Osteoblast (primary cell): Measurements from ENCODE around the gene LIF. TPM values are rescaled to one million over a fixed set of nuclear protein-coding genes. Genes with fewer than 3 reads are reported as not detected.

Experiments
- DNase-seq: peaks from one replicate; pipeline ENCODE4 v3.0.0; 2011; ENCODE audit warnings: low spot score, mixed read lengths; ENCODE audit not compliant: insufficient read length; ENCODE audit errors: missing footprints
- H2AFZ ChIP-seq: 2 replicates; pipeline ENCODE4 v1.6.0; 2011; ENCODE audit warnings: mild to moderate bottlenecking, low read length
- H3K27ac ChIP-seq: 2 replicates; pipeline ENCODE4 v1.5.1; 2011; ENCODE audit warnings: mild to moderate bottlenecking, low read depth, low read length, moderate library complexity
- H3K27me3 ChIP-seq: 2 replicates; pipeline ENCODE4 v1.6.0; 2012; ENCODE audit warnings: mild to moderate bottlenecking, control low read depth, inconsistent platforms, low read length, moderate library complexity; ENCODE audit not compliant: insufficient read depth
- H3K36me3 ChIP-seq: 2 replicates; pipeline ENCODE4 v1.5.1; 2011; ENCODE audit warnings: mild to moderate bottlenecking, low read length, control low read depth, moderate library complexity; ENCODE audit not compliant: insufficient read depth
- H3K4me1 ChIP-seq: 2 replicates; pipeline ENCODE4 v1.5.1; 2011; ENCODE audit warnings: mild to moderate bottlenecking, low read length, control low read depth, moderate library complexity; ENCODE audit not compliant: insufficient read depth
- H3K4me2 ChIP-seq: 2 replicates; pipeline ENCODE4 v1.6.0; 2011; ENCODE audit warnings: mild to moderate bottlenecking, low read length; ENCODE audit not compliant: insufficient read depth
- H3K4me3 ChIP-seq: fragments of 200-600 bp; sonication (generic); 3 replicates; pipeline ENCODE4 v1.5.1; 2012; ENCODE audit warnings: mild to moderate bottlenecking, low read length, inconsistent platforms; ENCODE audit not compliant: insufficient read depth
- H3K79me2 ChIP-seq: 2 replicates; pipeline ENCODE4 v1.6.0; 2012; ENCODE audit warnings: mild to moderate bottlenecking, low read length, control low read depth, inconsistent platforms; ENCODE audit not compliant: insufficient read depth
- H3K9me3 ChIP-seq: 2 replicates; pipeline ENCODE4 v1.5.1; 2011; ENCODE audit warnings: low read depth, low read length, control low read depth
- H4K20me1 ChIP-seq: 2 replicates; pipeline ENCODE4 v1.6.0; 2012; ENCODE audit warnings: mild to moderate bottlenecking, low read length, control low read depth; ENCODE audit not compliant: insufficient read depth
- total RNA-seq: library from RNA; depleted of rRNA; stranded (reverse); fragments of >200 nt; gene quantifications from 2 replicates; pipeline ENCODE4 v1.2.3, GENCODE V29; 2012
- TF ChIP-seq, protein P1 (sequence below): IDR thresholded peaks from 2 replicates; pipeline ENCODE4 v1.5.1; 2011; ENCODE audit warnings: mild to moderate bottlenecking, low read depth, low read length, moderate library complexity; ENCODE audit errors: extremely low read depth

The LIF gene
- total RNA-seq, 1 donor = 3.3 TPM

DNA sequence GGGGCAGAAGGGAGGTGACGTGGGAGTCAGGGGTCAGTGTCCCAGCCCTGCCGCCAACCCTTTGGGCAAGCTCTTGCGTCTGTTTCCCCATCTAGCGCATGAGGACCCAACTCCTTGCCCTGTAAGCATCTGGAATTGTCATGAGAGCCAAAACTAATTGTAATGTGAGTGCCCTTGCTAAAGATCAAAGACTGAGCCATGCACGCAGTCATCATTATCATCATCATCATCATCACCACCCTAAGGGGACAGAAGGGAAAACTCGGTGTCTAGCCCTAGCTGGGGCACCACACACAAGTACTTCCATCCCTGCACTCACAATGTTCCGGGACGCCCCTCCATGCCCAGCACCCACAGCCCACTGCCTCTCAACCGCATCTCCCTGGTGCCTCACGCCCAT lies 2.5 kb downstream of the LIF start:
- Histone ChIP-seq H3K4me1 (peaks cover 57% of the 10 kb centered on the region), H3K79me2 (peaks cover 61% of the 10 kb centered on the region), H3K27me3 (no peaks in the 10 kb centered on the region), H3K4me3 (peak overlapping the region; percentile 93), H3K36me3 (peaks cover 42% of the 10 kb centered on the region), H3K27ac (peak overlapping the region; percentile 96), H3K9me3 (no peaks in the 10 kb centered on the region), H3K4me2 (peak overlapping the region; percentile 96), H4K20me1 (peaks cover 14% of the 10 kb centered on the region), H2AFZ (no peak overlapping the region)
- TF ChIP-seq, protein P1, sequence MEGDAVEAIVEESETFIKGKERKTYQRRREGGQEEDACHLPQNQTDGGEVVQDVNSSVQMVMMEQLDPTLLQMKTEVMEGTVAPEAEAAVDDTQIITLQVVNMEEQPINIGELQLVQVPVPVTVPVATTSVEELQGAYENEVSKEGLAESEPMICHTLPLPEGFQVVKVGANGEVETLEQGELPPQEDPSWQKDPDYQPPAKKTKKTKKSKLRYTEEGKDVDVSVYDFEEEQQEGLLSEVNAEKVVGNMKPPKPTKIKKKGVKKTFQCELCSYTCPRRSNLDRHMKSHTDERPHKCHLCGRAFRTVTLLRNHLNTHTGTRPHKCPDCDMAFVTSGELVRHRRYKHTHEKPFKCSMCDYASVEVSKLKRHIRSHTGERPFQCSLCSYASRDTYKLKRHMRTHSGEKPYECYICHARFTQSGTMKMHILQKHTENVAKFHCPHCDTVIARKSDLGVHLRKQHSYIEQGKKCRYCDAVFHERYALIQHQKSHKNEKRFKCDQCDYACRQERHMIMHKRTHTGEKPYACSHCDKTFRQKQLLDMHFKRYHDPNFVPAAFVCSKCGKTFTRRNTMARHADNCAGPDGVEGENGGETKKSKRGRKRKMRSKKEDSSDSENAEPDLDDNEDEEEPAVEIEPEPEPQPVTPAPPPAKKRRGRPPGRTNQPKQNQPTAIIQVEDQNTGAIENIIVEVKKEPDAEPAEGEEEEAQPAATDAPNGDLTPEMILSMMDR = no peak
- peak; percentile 80 for DNase-seq

DNA sequence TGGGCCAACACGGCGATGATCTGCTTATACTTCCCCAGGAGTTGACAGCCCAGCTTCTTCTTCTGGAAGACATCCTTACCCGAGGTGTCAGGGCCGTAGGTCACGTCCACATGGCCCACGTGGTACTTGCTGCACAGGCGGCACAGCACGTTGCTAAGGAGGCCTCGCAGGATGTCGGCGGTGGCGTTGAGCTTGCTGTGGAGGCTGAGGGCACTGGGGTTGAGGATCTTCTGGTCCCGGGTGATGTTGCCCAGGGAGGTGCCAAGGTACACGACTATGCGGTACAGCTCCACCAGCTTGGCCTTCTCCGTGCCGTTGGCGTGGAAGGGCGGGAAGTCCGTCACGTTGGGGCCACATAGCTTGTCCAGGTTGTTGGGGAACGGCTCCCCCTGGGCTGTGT lies 2.9 kb downstream of the LIF start:
- peak overlapping the region; percentile 96 for H3K27ac ChIP-seq
- DNase-seq = peak; percentile 52
- peaks cover 57% of the 10 kb centered on the region for H3K4me1 ChIP-seq
- H2AFZ ChIP-seq = no peak overlapping the region
- peaks cover 42% of the 10 kb centered on the region for H3K36me3 ChIP-seq
- peak overlapping the region; percentile 93 for H3K4me3 ChIP-seq
- no peaks in the 10 kb centered on the region for H3K27me3 ChIP-seq
- no peaks in the 10 kb centered on the region for H3K9me3 ChIP-seq
- H3K79me2 ChIP-seq = peaks cover 59% of the 10 kb centered on the region
- peak overlapping the region; percentile 96 for H3K4me2 ChIP-seq
- H4K20me1 ChIP-seq = peaks cover 14% of the 10 kb centered on the region
- TF ChIP-seq, protein P1 = no peak

DNA sequence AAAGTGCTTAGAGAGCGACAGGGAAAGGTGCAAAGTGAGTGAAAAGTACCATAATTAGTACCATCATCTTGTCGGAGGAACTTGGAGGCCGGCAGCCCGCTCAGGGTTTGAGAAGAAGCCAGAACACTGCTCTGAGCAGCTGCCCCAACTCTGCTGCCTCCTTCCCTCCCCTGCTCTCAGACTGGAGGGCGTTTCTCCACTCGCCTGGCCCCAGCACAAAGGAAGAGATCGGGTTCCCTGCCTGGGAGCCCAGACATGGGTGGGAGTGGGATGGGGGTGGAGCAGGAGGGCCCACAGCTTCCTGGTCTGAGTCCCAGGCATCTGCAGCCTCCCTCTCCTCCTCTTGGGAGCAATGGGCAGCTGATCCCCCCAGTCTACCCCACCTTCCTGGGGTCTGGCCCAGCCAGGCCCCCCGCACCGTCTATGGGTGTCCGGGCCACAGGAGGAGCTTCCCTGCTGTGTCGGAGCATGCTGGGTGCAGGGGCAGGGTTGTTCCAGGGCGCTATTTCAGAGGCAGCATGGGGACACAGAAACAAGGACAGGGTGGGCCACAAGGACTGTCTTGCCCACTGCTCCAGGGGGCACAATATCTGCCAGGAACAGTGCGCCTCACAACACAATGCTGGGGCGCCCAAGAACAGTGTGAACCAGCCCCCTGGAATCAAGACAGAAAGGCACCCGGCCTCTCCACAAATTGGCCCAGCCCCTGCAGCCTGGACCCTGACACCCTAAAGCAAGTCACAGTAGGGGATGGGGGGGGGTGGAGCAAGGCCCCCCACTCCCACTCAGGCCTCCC lies 4.8 kb downstream of the LIF start:
- DNase-seq = peak; percentile 87
- Histone ChIP-seq H4K20me1 (peaks cover 14% of the 10 kb centered on the region), H3K9me3 (no peaks in the 10 kb centered on the region), H3K4me1 (peaks cover 48% of the 10 kb centered on the region), H3K79me2 (peaks cover 41% of the 10 kb centered on the region), H3K4me3 (no peak overlapping the region), H3K27me3 (no peaks in the 10 kb centered on the region), H3K4me2 (peak overlapping the region; percentile 96), H3K36me3 (peaks cover 42% of the 10 kb centered on the region), H3K27ac (peak overlapping the region; percentile 96), H2AFZ (no peak overlapping the region)
- TF ChIP-seq, protein P1 = no peak

DNA sequence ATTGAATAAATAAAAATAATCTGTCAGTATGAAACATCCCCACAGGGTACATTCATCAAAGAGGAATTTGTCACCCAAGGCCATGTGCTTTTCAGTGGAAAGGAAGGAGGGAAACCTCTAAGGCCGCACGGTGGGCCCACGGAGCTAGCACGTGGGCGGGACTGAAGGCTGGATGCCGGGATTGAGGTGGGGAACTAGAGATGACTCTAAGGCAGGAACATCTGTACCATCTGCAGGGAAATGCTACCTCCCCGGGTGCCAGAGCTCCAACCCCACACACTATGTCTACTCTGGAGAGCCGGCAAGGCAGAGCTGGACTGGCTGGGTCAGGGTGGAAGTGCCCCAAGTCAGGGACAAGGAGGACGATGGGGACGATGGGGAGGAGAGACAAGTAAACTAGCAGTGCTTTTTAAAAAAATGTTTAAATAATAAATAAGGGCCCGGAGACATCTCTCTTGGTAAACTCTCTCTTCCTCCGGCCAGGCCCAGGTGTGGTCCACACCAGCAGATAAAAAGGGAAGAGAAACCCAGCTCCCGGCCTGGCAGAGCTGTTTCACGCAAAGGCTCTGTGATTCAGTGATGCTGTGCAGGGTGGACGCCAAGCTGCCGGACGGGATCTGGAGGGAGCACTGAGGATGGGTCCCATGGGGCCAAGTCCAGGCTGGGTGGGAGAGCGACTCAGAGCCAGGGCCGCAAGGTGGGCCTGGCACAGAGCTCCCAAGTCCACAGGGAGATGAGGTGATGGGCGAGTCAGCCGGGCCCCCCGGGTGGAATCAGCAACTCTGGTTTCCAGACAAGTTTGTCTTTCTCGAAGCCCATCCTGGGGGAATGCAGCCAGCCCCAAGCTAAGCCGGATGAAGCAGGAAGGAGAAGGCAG lies 5.8 kb downstream of the LIF start:
- H4K20me1 ChIP-seq = peaks cover 14% of the 10 kb centered on the region
- peak; percentile 91 for DNase-seq
- H3K27ac ChIP-seq = peak overlapping the region; percentile 96
- H3K4me3 ChIP-seq = no peak overlapping the region
- H3K4me2 ChIP-seq = peak overlapping the region; percentile 10
- peaks cover 42% of the 10 kb centered on the region for H3K36me3 ChIP-seq
- TF ChIP-seq, protein P1 = no peak
- no peaks in the 10 kb centered on the region for H3K27me3 ChIP-seq
- H3K79me2 ChIP-seq = peaks cover 33% of the 10 kb centered on the region
- no peak overlapping the region for H2AFZ ChIP-seq
- H3K9me3 ChIP-seq = no peaks in the 10 kb centered on the region
- peaks cover 56% of the 10 kb centered on the region for H3K4me1 ChIP-seq
